Keratinocyte (primary cell): Measurements from ENCODE around the gene TEX19.

Experiments used
- CTCF ChIP-seq, 3 experiments: IDR thresholded peaks in 1 of 3; conservative IDR thresholded peaks in 1 of 3; optimal IDR thresholded peaks in 1 of 3; 2 replicates in 2 of 3; 3 replicates in 1 of 3; pipeline versions ENCODE3 to v1.5.1; 2011; ENCODE audit warnings: low read length in 3 of 3, mild to moderate bottlenecking in 3 of 3, moderate library complexity in 2 of 3, control low read depth in 1 of 3, inconsistent platforms in 1 of 3; ENCODE audit not compliant: insufficient read depth in 2 of 3; ENCODE audit errors: extremely low read depth in 1 of 3
- EZH2 ChIP-seq: IDR thresholded peaks from one replicate; pipeline ENCODE4 v1.6.1; 2012; ENCODE audit warnings: inconsistent platforms, mild to moderate bottlenecking, low read length, moderate library complexity

GRCh38 chr17:82385559-82386254, 26.7 kb downstream of the TEX19 start:
- no peak for TF ChIP-seq CTCF (optimal IDR thresholded peaks at IDR 0.05 in 1 of 3, IDR thresholded peaks at IDR 0.05 in 1 of 3, conservative IDR thresholded peaks at IDR 0.05 in 1 of 3; ENCODE audit: extremely low read depth in 1 of 3, insufficient read depth in 2 of 3, low read length in 3 of 3)
- TF ChIP-seq EZH2, result no peak
